Astrocyte (in vitro differentiated cells and primary cell): Measurements from ENCODE around the gene ZC3H18.

Experiments used
- CTCF ChIP-seq: IDR thresholded peaks from 2 replicates; pipeline ENCODE4 v1.5.1; 2011; ENCODE audit warnings: low read depth, mild to moderate bottlenecking, inconsistent platforms, low read length, moderate library complexity; ENCODE audit not compliant: insufficient read depth
- EZH2 ChIP-seq: IDR thresholded peaks from 2 replicates; pipeline ENCODE4 v1.6.1; 2012; ENCODE audit warnings: mild to moderate bottlenecking, low read length, inconsistent platforms; ENCODE audit not compliant: insufficient read depth

GRCh38 chr16:88646345-88647034 is 76.3 kb downstream of the ZC3H18 start:
- TF ChIP-seq CTCF (no peak), EZH2 (no peak)
